HL-60 (cell line): ENCODE data around the gene POP7.
"Not testable (repeated sequence)": the region's sequence is repeated elsewhere in the genome, so short reads cannot be mapped to it uniquely, and the experiment has no call there.

Source experiments
- DNase-seq, 2 experiments: peaks; one replicate each; pipeline ENCODE4 v3.0.0-alpha.2; 2010 to 2020; ENCODE audit warnings: low read depth in 1 of 2, low spot score in 1 of 2
- H3K27ac ChIP-seq: fragments of 250-450 bp; sonication (Bioruptor Pico); replicated peaks from 2 replicates; pipeline ENCODE4 v1.5.1; 2020; ENCODE audit warnings: mild to moderate bottlenecking, moderate library complexity
- H3K27me3 ChIP-seq: fragments of 250-450 bp; sonication (Bioruptor Pico); 2 replicates; pipeline ENCODE4 v1.5.1; 2021; ENCODE audit warnings: mild to moderate bottlenecking, moderate library complexity; ENCODE audit not compliant: insufficient read depth, poor library complexity, severe bottlenecking
- H3K4me3 ChIP-seq: replicated peaks from 2 replicates; pipeline ENCODE4 v1.5.1; 2011; ENCODE audit warnings: mild to moderate bottlenecking, control low read depth, low read length; ENCODE audit not compliant: insufficient read depth
- CTCF ChIP-seq: IDR thresholded peaks from one replicate; pipeline ENCODE4 v1.5.1; 2011; ENCODE audit warnings: low read length, control low read depth, inconsistent platforms; ENCODE audit not compliant: insufficient read depth
- GABPA ChIP-seq: IDR thresholded peaks from 2 replicates; pipeline ENCODE4 v1.6.1; 2012; ENCODE audit warnings: low read depth
- POLR2AphosphoS5 ChIP-seq: IDR thresholded peaks from 2 replicates; pipeline ENCODE4 v1.6.1; 2012; ENCODE audit warnings: low read depth
- REST ChIP-seq: IDR thresholded peaks from 2 replicates; pipeline ENCODE4 v1.6.1; 2012; ENCODE audit warnings: low read depth; ENCODE audit not compliant: insufficient replicate concordance
- SPI1 ChIP-seq: IDR thresholded peaks from 2 replicates; pipeline ENCODE4 v1.6.1; 2012; ENCODE audit warnings: low read depth, mild to moderate bottlenecking, borderline replicate concordance

POP7 gene

GRCh38 chr7:100694098-100694745 is 11.7 kb upstream of the POP7 start, which contains the start of gene GIGYF1:
GIGYF1 (minus strand) TSS chr7:100694250; CDS start chr7:100688238, 6,012 bp downstream.
- peak; percentile 63 to 75 for DNase-seq
- Histone ChIP-seq H3K4me3 (peak within 1 kb of the TSS; percentile 65), H3K27ac (peak within 1 kb of the TSS; percentile 67), H3K27me3 (peaks cover 5% of the 10 kb centered on the region)
- no peak for TF ChIP-seq CTCF
- peak; percentile 21; the same call in 1 of the 2 replicates for TF ChIP-seq POLR2AphosphoS5

- DNase-seq = no peak
- H3K27ac ChIP-seq = no peak overlapping the region
Measured at GRCh38 chr7:100696123-100696521, 9.8 kb upstream of the POP7 start.

GRCh38 chr7:100699018-100699417 is 6.9 kb upstream of the POP7 start:
- TF ChIP-seq REST (no peak), SPI1 (no peak), GABPA (no peak), CTCF (no peak), POLR2AphosphoS5 (no peak)
- H3K27me3 ChIP-seq = peaks cover 5% of the 10 kb centered on the region
- no peak overlapping the region for H3K4me3 ChIP-seq
- H3K27ac ChIP-seq = no peak overlapping the region
- no peak for DNase-seq

More at GRCh38 chr7:100696123-100696521, 9.8 kb upstream of the POP7 start:
- no peak overlapping the region for H3K4me3 ChIP-seq
- H3K27me3 ChIP-seq = peaks cover 5% of the 10 kb centered on the region
- no peak for TF ChIP-seq GABPA
- no peak for TF ChIP-seq CTCF
- no peak for TF ChIP-seq REST
- TF ChIP-seq POLR2AphosphoS5 = no peak
- no peak for TF ChIP-seq SPI1

GRCh38 chr7:100701089-100701488 is 4.8 kb upstream of the POP7 start:
- H3K27ac ChIP-seq, H3K4me3 ChIP-seq, DNase-seq, H3K27me3 ChIP-seq: not testable (repeated sequence)
